Body of pancreas (tissue), 4 donors: ENCODE results near the gene YPEL5. TPM values are rescaled to one million over a fixed set of nuclear protein-coding genes. Genes with fewer than 3 reads are reported as not detected.

Source experiments
- ATAC-seq: fragments of 150-250 bp; one replicate; pipeline ENCODE4 v1.9.1; 2016
- DNase-seq, 4 donors: peaks; one replicate each; pipeline ENCODE4 v3.0.0-alpha.2; 2019
- H3K27ac ChIP-seq, 4 donors: fragments of 200-600 bp; sonication (generic); 1 replicate in 3 of 4; 2 replicates in 1 of 4; pipeline versions ENCODE4 v1.5.1 to v1.6.1; 2016 to 2019; ENCODE audit warnings: mild to moderate bottlenecking in 1 of 4, mixed read lengths in 1 of 4, moderate library complexity in 1 of 4
- H3K27me3 ChIP-seq, 2 donors: fragments of 200-600 bp; sonication (generic); one replicate each; pipeline ENCODE4 v1.6.0; 2016; ENCODE audit warnings: mild to moderate bottlenecking in 1 of 2
- H3K36me3 ChIP-seq, 2 donors: fragments of 200-600 bp; sonication (generic); replicated peaks in 1 of 2; 2 replicates each; pipeline ENCODE4 v1.5.1; 2016; ENCODE audit warnings: low read depth in 2 of 2; ENCODE audit not compliant: insufficient read depth in 1 of 2
- H3K4me1 ChIP-seq: fragments of 200-600 bp; sonication (generic); one replicate; pipeline ENCODE4 v1.6.0; 2016
- H3K4me3 ChIP-seq, 2 donors: fragments of 200-600 bp; sonication (generic); 1 replicate in 1 of 2; 2 replicates in 1 of 2; pipeline ENCODE4 v1.5.1; 2016 to 2019
- H3K9me3 ChIP-seq, 3 donors: fragments of 200-600 bp; sonication (generic); 1 replicate in 2 of 3; 2 replicates in 1 of 3; pipeline ENCODE4 v1.5.1; 2016
- POLR2A ChIP-seq, 3 donors: fragments of 450-650 bp; IDR thresholded peaks; one replicate each; pipeline ENCODE4 v1.6.1; 2016; ENCODE audit warnings: antibody characterized with exemption in 3 of 3, mild to moderate bottlenecking in 2 of 3
- WGBS, 2 donors: methylation state at CpG; one replicate each; pipeline ENCODE4 v1.1.5; 2017; 5-methylcytosine and 5-hydroxymethylcytosine counted together
- intact Hi-C: fragments of 100-400 bp; cut with DNase I; formaldehyde crosslinking; loops from one replicate; pipeline ENCODE4 v1.15.1; 2023
- small RNA-seq: library from RNA; depleted of rRNA; stranded (forward); fragments of <200 nt; gene quantifications from one replicate; pipeline ENCODE3, GENCODE V24; 2016
- total RNA-seq, 2 donors: library from RNA; depleted of rRNA; stranded (reverse); fragments of >200 nt; gene quantifications; one replicate each; pipeline ENCODE4 v1.1.0, GENCODE V29; 2016
- TF ChIP-seq, protein P1 (sequence below), 7 experiments: fragments of 450-650 bp in 4 of 7; fragments of 200-600 bp in 3 of 7; sonication (generic) in 3 of 7; IDR thresholded peaks; one replicate each; pipeline ENCODE4 v1.5.1; 2016 to 2019; ENCODE audit warnings: antibody characterized with exemption in 7 of 7

YPEL5 gene
- total RNA-seq, 2 donors from 2014 or later = 29.3 to 36.6 TPM

DNA sequence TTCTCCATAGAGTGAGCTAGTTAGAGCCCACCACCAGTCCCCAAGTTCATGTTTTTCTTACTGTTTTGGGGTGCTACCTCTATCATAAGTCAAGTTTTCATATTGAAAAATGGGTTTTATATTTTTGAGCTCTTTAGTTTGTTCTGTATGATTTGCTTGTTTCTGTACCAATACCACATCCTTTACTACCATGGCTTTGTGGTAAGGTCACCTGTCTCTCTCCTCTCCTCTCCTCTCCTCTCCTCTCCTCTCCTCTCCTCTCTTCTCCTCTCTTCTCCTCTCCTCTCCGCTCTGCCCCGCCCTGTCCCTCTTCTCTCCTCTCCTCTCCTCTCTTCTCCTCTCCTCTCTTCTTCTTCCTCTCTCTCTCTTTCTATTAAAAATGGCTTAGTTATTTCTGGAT, 62.4 kb downstream of the YPEL5 start:
- 94 to 100% methylated on average over 2 of the region's 2 CpGs for WGBS, 2 donors
- no peak for TF ChIP-seq POLR2A (IDR thresholded peaks at IDR 0.05)
- TF ChIP-seq, protein P1, sequence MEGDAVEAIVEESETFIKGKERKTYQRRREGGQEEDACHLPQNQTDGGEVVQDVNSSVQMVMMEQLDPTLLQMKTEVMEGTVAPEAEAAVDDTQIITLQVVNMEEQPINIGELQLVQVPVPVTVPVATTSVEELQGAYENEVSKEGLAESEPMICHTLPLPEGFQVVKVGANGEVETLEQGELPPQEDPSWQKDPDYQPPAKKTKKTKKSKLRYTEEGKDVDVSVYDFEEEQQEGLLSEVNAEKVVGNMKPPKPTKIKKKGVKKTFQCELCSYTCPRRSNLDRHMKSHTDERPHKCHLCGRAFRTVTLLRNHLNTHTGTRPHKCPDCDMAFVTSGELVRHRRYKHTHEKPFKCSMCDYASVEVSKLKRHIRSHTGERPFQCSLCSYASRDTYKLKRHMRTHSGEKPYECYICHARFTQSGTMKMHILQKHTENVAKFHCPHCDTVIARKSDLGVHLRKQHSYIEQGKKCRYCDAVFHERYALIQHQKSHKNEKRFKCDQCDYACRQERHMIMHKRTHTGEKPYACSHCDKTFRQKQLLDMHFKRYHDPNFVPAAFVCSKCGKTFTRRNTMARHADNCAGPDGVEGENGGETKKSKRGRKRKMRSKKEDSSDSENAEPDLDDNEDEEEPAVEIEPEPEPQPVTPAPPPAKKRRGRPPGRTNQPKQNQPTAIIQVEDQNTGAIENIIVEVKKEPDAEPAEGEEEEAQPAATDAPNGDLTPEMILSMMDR (IDR thresholded peaks at IDR 0.05) = no peak
- Histone ChIP-seq H3K4me3 (no peak overlapping the region), H3K27ac (no peak overlapping the region), H3K36me3 (no peaks in the 10 kb centered on the region), H3K27me3 (no peaks in the 10 kb centered on the region), H3K4me1 (no peaks in the 10 kb centered on the region), H3K9me3 (no peaks in the 10 kb centered on the region)
- intact Hi-C loops = loop anchor here (5.0 kb wide), 1 partner anchor 498 kb away; no protein-coding TSS in a partner anchor
- DNase-seq = no peak
- no peak for ATAC-seq

Small RNA genes lying within 50 kb of the gene (small RNA-seq; reads per million reads assigned to genes)
- not detected for gene SNORA10B

Other genes starting within 250 kb of the YPEL5 start
- under 1 TPM; under 0.01 to 0.26 TPM for gene ALK, start 225.4 kb upstream of the YPEL5 start, total RNA-seq
- 10 to 100 TPM; 10.9 to 23.1 TPM for gene LBH, start 84.5 kb downstream of the YPEL5 start, total RNA-seq